Adipocyte (in vitro differentiated cells): ENCODE results near the gene TMPRSS13.
"Not testable (repeated sequence)": the region's sequence is repeated elsewhere in the genome, so short reads cannot be mapped to it uniquely, and the experiment has no call there.

Experiments
- DNase-seq: peaks from one replicate; pipeline ENCODE4 v3.0.0-alpha.2; 2015; ENCODE audit warnings: low read depth
- H3K27me3 ChIP-seq: replicated peaks from 2 replicates; pipeline ENCODE4 v1.7.0; 2013; ENCODE audit warnings: mild to moderate bottlenecking, low read length, moderate library complexity; ENCODE audit not compliant: control insufficient read depth, insufficient read depth
- H3K36me3 ChIP-seq: 2 replicates; pipeline ENCODE4 v1.7.0; 2013; ENCODE audit warnings: low read length, mild to moderate bottlenecking, moderate library complexity; ENCODE audit not compliant: control insufficient read depth, insufficient read depth, severe bottlenecking
- H3K4me1 ChIP-seq: 2 replicates; pipeline ENCODE4 v1.7.0; 2013; ENCODE audit warnings: mild to moderate bottlenecking, low read length, moderate library complexity; ENCODE audit not compliant: control insufficient read depth, insufficient read depth
- H3K4me3 ChIP-seq: 2 replicates; pipeline ENCODE4 v1.7.0; 2013; ENCODE audit warnings: mild to moderate bottlenecking, low read length, moderate library complexity
- H3K9ac ChIP-seq: 2 replicates; pipeline ENCODE4 v1.7.0; 2013; ENCODE audit warnings: mild to moderate bottlenecking, low read length, moderate library complexity
- H3K9me3 ChIP-seq: 2 replicates; pipeline ENCODE4 v1.7.0; 2013; ENCODE audit warnings: mild to moderate bottlenecking, low read length, moderate library complexity; ENCODE audit not compliant: control insufficient read depth

The TMPRSS13 gene

DNA sequence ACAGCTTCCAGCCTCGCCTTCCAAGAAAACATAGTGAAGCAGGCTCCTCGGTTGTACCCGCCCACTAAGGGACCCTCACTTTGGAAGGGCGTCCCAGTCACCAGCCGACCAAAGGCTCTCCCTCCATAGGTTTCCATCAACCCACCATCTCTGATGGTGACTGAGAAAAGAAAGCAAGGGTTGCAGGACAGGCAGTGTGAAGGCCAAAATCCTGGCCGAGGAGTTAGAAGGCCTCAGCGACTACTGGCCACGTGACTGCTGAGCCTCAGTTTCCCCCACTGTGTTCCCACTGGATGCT, 55.4 kb downstream of the TMPRSS13 start:
- H3K4me1 ChIP-seq, result peaks cover 6% of the 10 kb centered on the region

GRCh38 chr11:117872975-117873827, 56.0 kb downstream of the TMPRSS13 start:
- Histone ChIP-seq H3K9me3 (no peaks in the 10 kb centered on the region), H3K9ac (no peak overlapping the region), H3K27me3 (peaks cover 73% of the 10 kb centered on the region), H3K4me3 (no peak overlapping the region), H3K36me3 (no peaks in the 10 kb centered on the region), H3K4me1 (peaks cover 6% of the 10 kb centered on the region)
- DNase-seq, result no peak

More for the DNA sequence above, 55.4 kb downstream of the TMPRSS13 start:
- H3K9ac ChIP-seq, result no peak overlapping the region
- no peak overlapping the region for H3K4me3 ChIP-seq
- no peaks in the 10 kb centered on the region for H3K36me3 ChIP-seq
- DNase-seq, result no peak
- H3K27me3 ChIP-seq, result peaks cover 72% of the 10 kb centered on the region
- H3K9me3 ChIP-seq, result no peaks in the 10 kb centered on the region

DNA sequence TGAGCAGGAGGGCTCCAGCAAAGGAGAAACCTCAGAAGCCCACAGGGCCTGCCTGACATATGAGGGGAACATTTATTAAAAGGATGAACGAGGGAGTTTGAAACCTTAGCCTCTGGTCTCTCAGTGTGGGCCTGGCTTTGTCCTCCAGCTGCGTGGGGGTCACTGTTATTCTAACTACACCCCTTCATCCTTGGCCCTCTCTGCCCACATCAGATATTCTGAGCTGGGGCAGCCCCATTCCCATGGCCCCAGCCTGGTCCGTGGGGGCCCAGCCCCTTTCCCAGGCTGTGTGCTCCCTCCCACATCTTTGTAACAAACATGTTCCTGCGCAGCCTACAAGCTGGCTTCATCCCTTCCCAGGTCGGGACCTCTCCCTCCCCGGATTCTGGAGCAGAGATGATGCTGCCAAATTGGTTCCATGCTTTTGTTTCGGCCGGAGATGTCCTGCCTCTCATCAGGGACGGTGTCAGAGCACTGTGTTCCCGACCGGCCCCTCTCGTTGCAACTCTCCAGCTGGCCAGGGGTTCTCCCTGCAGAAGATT, 56.7 kb downstream of the TMPRSS13 start:
- no peak overlapping the region for H3K9ac ChIP-seq
- peaks cover 6% of the 10 kb centered on the region for H3K4me1 ChIP-seq
- H3K36me3 ChIP-seq, result no peaks in the 10 kb centered on the region
- DNase-seq, result no peak
- no peak overlapping the region for H3K4me3 ChIP-seq
- peaks cover 72% of the 10 kb centered on the region for H3K27me3 ChIP-seq
- no peaks in the 10 kb centered on the region for H3K9me3 ChIP-seq

GRCh38 chr11:117871784-117872183, 57.4 kb downstream of the TMPRSS13 start:
- Histone ChIP-seq H3K4me3 (no peak overlapping the region), H3K9ac (no peak overlapping the region), H3K9me3 (no peaks in the 10 kb centered on the region), H3K36me3 (no peaks in the 10 kb centered on the region), H3K27me3 (peaks cover 65% of the 10 kb centered on the region), H3K4me1 (no peaks in the 10 kb centered on the region)
- DNase-seq, result no peak

GRCh38 chr11:117871160-117871559, 58.0 kb downstream of the TMPRSS13 start:
- Histone ChIP-seq H3K9ac (no peak overlapping the region), H3K36me3 (no peaks in the 10 kb centered on the region), H3K4me3 (no peak overlapping the region), H3K4me1 (no peaks in the 10 kb centered on the region), H3K27me3 (peaks cover 63% of the 10 kb centered on the region), H3K9me3 (no peaks in the 10 kb centered on the region)
- DNase-seq, result no peak

- no peak overlapping the region for H3K4me3 ChIP-seq
- no peaks in the 10 kb centered on the region for H3K4me1 ChIP-seq
- peaks cover 55% of the 10 kb centered on the region for H3K27me3 ChIP-seq
- no peak overlapping the region for H3K9ac ChIP-seq
- H3K36me3 ChIP-seq, result no peaks in the 10 kb centered on the region
- H3K9me3 ChIP-seq, result no peaks in the 10 kb centered on the region
- DNase-seq, result no peak
Observed at GRCh38 chr11:117870103-117870952, 58.9 kb downstream of the TMPRSS13 start.

GRCh38 chr11:117869604-117870003, 59.6 kb downstream of the TMPRSS13 start:
- no peaks in the 10 kb centered on the region for H3K4me1 ChIP-seq
- H3K36me3 ChIP-seq, result no peaks in the 10 kb centered on the region
- peaks cover 48% of the 10 kb centered on the region for H3K27me3 ChIP-seq
- no peak overlapping the region for H3K9ac ChIP-seq
- H3K9me3 ChIP-seq, result no peaks in the 10 kb centered on the region
- H3K4me3 ChIP-seq, result no peak overlapping the region
- DNase-seq, result no peak

- no peak overlapping the region for H3K4me3 ChIP-seq
- no peaks in the 10 kb centered on the region for H3K4me1 ChIP-seq
- peaks cover 42% of the 10 kb centered on the region for H3K27me3 ChIP-seq
- H3K9ac ChIP-seq, result no peak overlapping the region
- no peaks in the 10 kb centered on the region for H3K36me3 ChIP-seq
- no peaks in the 10 kb centered on the region for H3K9me3 ChIP-seq
- no peak for DNase-seq
Observed at GRCh38 chr11:117868815-117869561, 60.2 kb downstream of the TMPRSS13 start.

DNA sequence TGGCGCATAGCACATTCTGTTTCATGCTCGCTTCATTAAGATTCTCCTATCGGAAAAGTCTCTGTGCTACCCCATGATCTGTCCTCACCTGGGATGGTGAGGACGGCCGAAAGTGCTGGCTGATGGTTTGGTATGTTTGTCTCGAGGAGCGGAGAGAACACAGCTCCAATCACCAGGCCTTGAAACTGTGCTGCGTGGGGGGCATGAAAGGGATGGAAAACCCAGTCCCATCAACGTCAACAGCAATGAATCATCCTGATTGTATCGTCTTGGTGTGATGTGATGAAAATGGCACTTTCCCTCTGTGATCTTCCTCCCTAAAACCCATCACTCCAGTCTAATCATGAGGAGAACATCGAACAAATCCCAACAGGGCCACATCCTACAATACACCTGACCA, 61.1 kb downstream of the TMPRSS13 start:
- Histone ChIP-seq H3K4me1 (no peaks in the 10 kb centered on the region), H3K9ac (no peak overlapping the region), H3K27me3 (peaks cover 34% of the 10 kb centered on the region), H3K4me3 (no peak overlapping the region), H3K36me3 (no peaks in the 10 kb centered on the region), H3K9me3 (no peaks in the 10 kb centered on the region)
- DNase-seq, result no peak

GRCh38 chr11:117866526-117866925, 62.7 kb downstream of the TMPRSS13 start:
- no peak for DNase-seq
- Histone ChIP-seq H3K4me1 (no peaks in the 10 kb centered on the region), H3K4me3 (no peak overlapping the region), H3K9ac (no peak overlapping the region), H3K9me3 (no peaks in the 10 kb centered on the region), H3K27me3 (peaks cover 24% of the 10 kb centered on the region), H3K36me3 (no peaks in the 10 kb centered on the region)

DNA sequence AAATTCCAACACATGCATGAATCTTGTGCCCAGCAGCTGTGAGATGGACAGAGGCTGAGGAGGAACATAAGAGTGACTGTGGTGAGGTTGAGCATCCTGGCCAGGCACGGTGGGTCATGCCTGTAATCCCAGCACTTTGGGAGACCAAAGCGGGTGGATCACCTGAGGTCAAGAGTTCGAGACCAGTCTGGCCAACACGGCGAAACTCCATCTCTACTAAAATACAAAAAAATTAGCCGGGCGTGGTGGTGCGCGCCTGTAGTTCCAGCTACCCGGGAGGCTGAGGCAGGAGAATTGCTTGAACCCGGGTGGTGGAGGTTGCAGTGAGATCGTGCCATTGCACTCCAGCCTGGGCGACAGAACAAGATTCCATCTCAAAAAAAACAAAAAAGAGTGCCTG, 63.7 kb downstream of the TMPRSS13 start:
- peaks cover 21% of the 10 kb centered on the region for H3K27me3 ChIP-seq
- DNase-seq, H3K9ac ChIP-seq, H3K36me3 ChIP-seq, H3K4me1 ChIP-seq, H3K9me3 ChIP-seq, H3K4me3 ChIP-seq: not testable (repeated sequence)
